ENCODE results near the gene IDH3B.

GRCh38 chr20:2692886-2693285 lies 28.9 kb upstream of the IDH3B start:
- TF ChIP-seq HLTF (IDR thresholded peaks at IDR 0.05) (no peak), PHF8 (IDR thresholded peaks at IDR 0.05; ENCODE audit: borderline replicate concordance, low read length) (no peak), CTCF (IDR thresholded peaks at IDR 0.05 in 2 of 3, conservative IDR thresholded peaks at IDR 0.05 in 1 of 3; ENCODE audit: insufficient read depth in 2 of 3, low read depth in 1 of 3, low read length in 3 of 3) (no peak)

Measured in K562 (cell line).